SK-N-SH treated with all-trans-retinoic acid at 6 μM for 48 hours (cell line): Measurements from ENCODE around the gene UBASH3A.
"Not testable (repeated sequence)": the region's sequence is repeated elsewhere in the genome, so short reads cannot be mapped to it uniquely, and the experiment has no call there.

Experiments used
- ATAC-seq: fragments of 200-7000 bp; cut with Tn5 transposase; 3 replicates; pipeline ENCODE4 v1.9.1; 2020; ENCODE audit warnings: mild to moderate bottlenecking, moderate library complexity
- ARNTL ChIP-seq: fragments of 450-650 bp; formaldehyde crosslinking; IDR thresholded peaks from 2 replicates; pipeline ENCODE4 v1.5.0; 2020; ENCODE audit warnings: low read depth, mild to moderate bottlenecking, moderate library complexity, borderline replicate concordance
- BACH2 ChIP-seq: fragments of 250-450 bp; sonication (Bioruptor Pico); IDR thresholded peaks from 2 replicates; pipeline ENCODE4 v1.9.0; 2021; ENCODE audit warnings: mild to moderate bottlenecking, borderline replicate concordance
- CREB5 ChIP-seq: fragments of 250-450 bp; sonication (Bioruptor Pico); IDR thresholded peaks from 2 replicates; pipeline ENCODE4 v1.5.1; 2020; ENCODE audit warnings: low read depth, mild to moderate bottlenecking, moderate library complexity
- CSDC2 ChIP-seq: fragments of 250-450 bp; sonication (Bioruptor Pico); IDR thresholded peaks from 2 replicates; pipeline ENCODE4 v1.5.0; 2020; ENCODE audit warnings: mild to moderate bottlenecking, moderate library complexity
- CSRNP3 ChIP-seq: fragments of 250-450 bp; sonication (Bioruptor Pico); IDR thresholded peaks from 2 replicates; pipeline ENCODE4 v1.5.1; 2021; ENCODE audit warnings: mild to moderate bottlenecking, moderate library complexity
- ESRRG ChIP-seq: fragments of 250-450 bp; sonication (Bioruptor Pico); IDR thresholded peaks from 2 replicates; pipeline ENCODE4 v1.6.1; 2021; ENCODE audit warnings: mild to moderate bottlenecking
- GLIS3 ChIP-seq: fragments of 250-450 bp; sonication (Bioruptor Pico); IDR thresholded peaks from 2 replicates; pipeline ENCODE4 v1.5.0; 2020; ENCODE audit warnings: mild to moderate bottlenecking, moderate library complexity
- ISL1 ChIP-seq: fragments of 250-450 bp; sonication (Bioruptor Pico); IDR thresholded peaks from 2 replicates; pipeline ENCODE4 v2.1.2; 2022; ENCODE audit warnings: mild to moderate bottlenecking, moderate library complexity
- OSR1 ChIP-seq: fragments of 250-450 bp; sonication (Bioruptor Pico); IDR thresholded peaks from 2 replicates; pipeline ENCODE4 v1.8.0; 2022; ENCODE audit warnings: moderate library complexity, mild to moderate bottlenecking, inconsistent platforms
- PATZ1 ChIP-seq: fragments of 250-450 bp; sonication (Bioruptor Pico); IDR thresholded peaks from 2 replicates; pipeline ENCODE4 v1.8.0; 2020; ENCODE audit warnings: mild to moderate bottlenecking, moderate library complexity, borderline replicate concordance
- PPARA ChIP-seq: fragments of 250-450 bp; sonication (Bioruptor Pico); IDR thresholded peaks from 2 replicates; pipeline ENCODE4 v1.5.0; 2020; ENCODE audit warnings: mild to moderate bottlenecking, borderline replicate concordance
- RARB ChIP-seq: fragments of 250-450 bp; sonication (Bioruptor Pico); IDR thresholded peaks from 2 replicates; pipeline ENCODE4 v1.8.0; 2021; ENCODE audit warnings: mild to moderate bottlenecking, moderate library complexity
- SNAI2 ChIP-seq: fragments of 250-450 bp; sonication (Bioruptor Pico); IDR thresholded peaks from 2 replicates; pipeline ENCODE4 v1.5.0; 2020; ENCODE audit warnings: mild to moderate bottlenecking, moderate library complexity
- TCF4 ChIP-seq: fragments of 250-450 bp; sonication (Bioruptor Pico); IDR thresholded peaks from 2 replicates; pipeline ENCODE4 v1.8.0; 2021; ENCODE audit warnings: mild to moderate bottlenecking, moderate library complexity, borderline replicate concordance
- TSHZ2 ChIP-seq: fragments of 250-450 bp; sonication (Bioruptor Pico); IDR thresholded peaks from 2 replicates; pipeline ENCODE4 v1.5.0; 2020; ENCODE audit warnings: mild to moderate bottlenecking, moderate library complexity
- ZC3H10 ChIP-seq: fragments of 250-450 bp; sonication (Bioruptor Pico); IDR thresholded peaks from 2 replicates; pipeline ENCODE4 v1.5.1; 2021; ENCODE audit warnings: mild to moderate bottlenecking, moderate library complexity
- ZFP3 ChIP-seq: fragments of 250-450 bp; sonication (Bioruptor Pico); IDR thresholded peaks from 2 replicates; pipeline ENCODE4 v1.5.0; 2020; ENCODE audit warnings: mild to moderate bottlenecking, moderate library complexity
- ZFP30 ChIP-seq: fragments of 450-650 bp; formaldehyde crosslinking; IDR thresholded peaks from 2 replicates; pipeline ENCODE4 v1.5.0; 2022; ENCODE audit warnings: mild to moderate bottlenecking, moderate library complexity
- ZNF565 ChIP-seq: fragments of 450-650 bp; formaldehyde crosslinking; conservative IDR thresholded peaks from 2 replicates; pipeline ENCODE4 v1.5.0; 2020; ENCODE audit warnings: low read depth, mild to moderate bottlenecking, moderate library complexity
- ZNF70 ChIP-seq: fragments of 450-650 bp; formaldehyde crosslinking; IDR thresholded peaks from 2 replicates; pipeline ENCODE4 v1.5.0; 2020; ENCODE audit warnings: mild to moderate bottlenecking, moderate library complexity
- ZNF8 ChIP-seq: fragments of 450-650 bp; formaldehyde crosslinking; IDR thresholded peaks from 2 replicates; pipeline ENCODE4 v1.5.0; 2020; ENCODE audit warnings: mild to moderate bottlenecking, moderate library complexity

UBASH3A gene

GRCh38 chr21:42469272-42469671, 65.6 kb downstream of the UBASH3A start (continued):
- no peak for TF ChIP-seq BACH2 (CRISPR knock-in tag)

- ATAC-seq, result not testable (repeated sequence)
Measured at GRCh38 chr21:42469726-42470125, 66.0 kb downstream of the UBASH3A start.

- TF ChIP-seq ZNF565 (no peak), PATZ1 (CRISPR knock-in tag) (no peak), RARB (CRISPR knock-in tag) (no peak), ZFP30 (no peak), ZNF8 (CRISPR knock-in tag) (no peak)
- TF ChIP-seq, all 23 proteins: peak for 0
- no peak for ATAC-seq
Measured at GRCh38 chr21:42471206-42471605, 67.5 kb downstream of the UBASH3A start.

GRCh38 chr21:42471716-42472330, 68.1 kb downstream of the UBASH3A start:
- no peak for ATAC-seq

GRCh38 chr21:42472521-42472920, 68.8 kb downstream of the UBASH3A start:
- TF ChIP-seq CSRNP3 (no peak), PPARA (no peak), ZNF8 (CRISPR knock-in tag) (no peak), TCF4 (CRISPR knock-in tag) (no peak), ZNF565 (no peak)
- no peak for ATAC-seq

More at GRCh38 chr21:42471716-42472330, 68.1 kb downstream of the UBASH3A start:
- TF ChIP-seq CSRNP3, result no peak
- TF ChIP-seq ARNTL (CRISPR knock-in tag), result no peak
- TF ChIP-seq BACH2 (CRISPR knock-in tag), result no peak

- no peak for ATAC-seq
- no peak for TF ChIP-seq OSR1
- no peak for TF ChIP-seq ESRRG (CRISPR knock-in tag)
- TF ChIP-seq ZNF70 (CRISPR knock-in tag), result no peak
- TF ChIP-seq ZC3H10 (CRISPR knock-in tag), result no peak
- no peak for TF ChIP-seq CREB5 (CRISPR knock-in tag)
- TF ChIP-seq TSHZ2, result no peak
- no peak for TF ChIP-seq ZFP3 (CRISPR knock-in tag)
- no peak for TF ChIP-seq SNAI2 (CRISPR knock-in tag)
- no peak for TF ChIP-seq ISL1 (CRISPR knock-in tag)
- no peak for TF ChIP-seq TCF4 (CRISPR knock-in tag)
- TF ChIP-seq CSDC2 (CRISPR knock-in tag), result no peak
- no peak for TF ChIP-seq PPARA
- no peak for TF ChIP-seq GLIS3 (CRISPR knock-in tag)
Measured at GRCh38 chr21:42473498-42474042, 69.9 kb downstream of the UBASH3A start.
